ENCODE data around the gene ERICH4.

DNA sequence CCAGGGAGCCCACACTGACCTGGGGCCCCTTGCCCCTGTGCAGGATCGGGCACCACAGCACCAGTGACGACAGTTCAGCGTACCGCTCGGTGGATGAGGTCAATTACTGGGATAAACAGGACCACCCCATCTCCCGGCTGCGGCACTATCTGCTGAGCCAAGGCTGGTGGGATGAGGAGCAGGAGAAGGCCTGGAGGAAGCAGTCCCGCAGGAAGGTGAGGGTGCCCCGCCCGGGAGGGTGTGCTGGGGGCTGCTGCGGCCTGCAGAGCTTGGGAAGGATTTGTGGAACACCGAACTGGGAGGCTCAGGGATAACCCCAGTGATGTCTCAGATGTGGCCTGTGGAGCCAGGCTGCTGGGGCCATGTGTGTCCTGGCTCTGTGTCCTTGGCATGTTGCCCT, 20.0 kb upstream of the ERICH4 start:
- TF ChIP-seq, protein P1, sequence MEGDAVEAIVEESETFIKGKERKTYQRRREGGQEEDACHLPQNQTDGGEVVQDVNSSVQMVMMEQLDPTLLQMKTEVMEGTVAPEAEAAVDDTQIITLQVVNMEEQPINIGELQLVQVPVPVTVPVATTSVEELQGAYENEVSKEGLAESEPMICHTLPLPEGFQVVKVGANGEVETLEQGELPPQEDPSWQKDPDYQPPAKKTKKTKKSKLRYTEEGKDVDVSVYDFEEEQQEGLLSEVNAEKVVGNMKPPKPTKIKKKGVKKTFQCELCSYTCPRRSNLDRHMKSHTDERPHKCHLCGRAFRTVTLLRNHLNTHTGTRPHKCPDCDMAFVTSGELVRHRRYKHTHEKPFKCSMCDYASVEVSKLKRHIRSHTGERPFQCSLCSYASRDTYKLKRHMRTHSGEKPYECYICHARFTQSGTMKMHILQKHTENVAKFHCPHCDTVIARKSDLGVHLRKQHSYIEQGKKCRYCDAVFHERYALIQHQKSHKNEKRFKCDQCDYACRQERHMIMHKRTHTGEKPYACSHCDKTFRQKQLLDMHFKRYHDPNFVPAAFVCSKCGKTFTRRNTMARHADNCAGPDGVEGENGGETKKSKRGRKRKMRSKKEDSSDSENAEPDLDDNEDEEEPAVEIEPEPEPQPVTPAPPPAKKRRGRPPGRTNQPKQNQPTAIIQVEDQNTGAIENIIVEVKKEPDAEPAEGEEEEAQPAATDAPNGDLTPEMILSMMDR (IDR thresholded peaks at IDR 0.05; ENCODE audit: borderline replicate concordance, extremely low read depth, low read length, poor library complexity, severe bottlenecking): no peak
- TF ChIP-seq EZH2 (IDR thresholded peaks at IDR 0.05; ENCODE audit: borderline replicate concordance, low read depth, low read length, severe bottlenecking): no peak

Measured in DND-41 (cell line).